Endothelial cell (in vitro differentiated cells): Measurements from ENCODE around the gene NCOA3. TPM values are rescaled to one million over a fixed set of nuclear protein-coding genes. Genes with fewer than 3 reads are reported as not detected.
A peak's percentile ranks its signal among the peaks of the same experiment; 100 is the strongest.

Experiments
- DNase-seq: peaks from one replicate; pipeline ENCODE4 v3.0.0; 2021; ENCODE audit warnings: low spot score
- H3K27ac Mint-ChIP-seq: one replicate; pipeline ENCODE4 v1.8.0; 2021; ENCODE audit warnings: mixed read lengths, inconsistent platforms; ENCODE audit not compliant: unreplicated experiment
- H3K27me3 Mint-ChIP-seq: one replicate; pipeline ENCODE4 v1.8.0; 2021; ENCODE audit warnings: mild to moderate bottlenecking, moderate library complexity, mixed read lengths, inconsistent platforms; ENCODE audit not compliant: unreplicated experiment
- H3K36me3 Mint-ChIP-seq: one replicate; pipeline ENCODE4 v1.8.0; 2021; ENCODE audit warnings: mild to moderate bottlenecking, low read depth, mixed read lengths, inconsistent platforms; ENCODE audit not compliant: unreplicated experiment
- H3K4me1 Mint-ChIP-seq: one replicate; pipeline ENCODE4 v1.8.0; 2021; ENCODE audit warnings: mild to moderate bottlenecking, mixed read lengths, inconsistent platforms; ENCODE audit not compliant: unreplicated experiment
- H3K4me3 Mint-ChIP-seq: one replicate; pipeline ENCODE4 v1.8.0; 2021; ENCODE audit warnings: mild to moderate bottlenecking, mixed read lengths, inconsistent platforms; ENCODE audit not compliant: unreplicated experiment
- H3K9me3 Mint-ChIP-seq: one replicate; pipeline ENCODE4 v1.8.0; 2021; ENCODE audit warnings: mixed read lengths, inconsistent platforms; ENCODE audit not compliant: unreplicated experiment
- total RNA-seq: library from RNA; stranded (reverse); fragmentation: NEBNext Ultra II Directional; extraction: Animal tissue kit (Norgen Biotek cat#: 25700); gene quantifications from one replicate; pipeline ENCODE4 v1.2.1, GENCODE V29; 2021; ENCODE audit not compliant: unreplicated experiment
- TF ChIP-seq, protein P1 (sequence below): fragments of 200-600 bp; sonication (generic); IDR thresholded peaks from one replicate; pipeline ENCODE4 v1.5.0; 2021; ENCODE audit warnings: antibody characterized with exemption; ENCODE audit not compliant: unreplicated experiment

NCOA3 gene
- total RNA-seq, 1 donor from 2014 or later: 54.8 TPM

DNA sequence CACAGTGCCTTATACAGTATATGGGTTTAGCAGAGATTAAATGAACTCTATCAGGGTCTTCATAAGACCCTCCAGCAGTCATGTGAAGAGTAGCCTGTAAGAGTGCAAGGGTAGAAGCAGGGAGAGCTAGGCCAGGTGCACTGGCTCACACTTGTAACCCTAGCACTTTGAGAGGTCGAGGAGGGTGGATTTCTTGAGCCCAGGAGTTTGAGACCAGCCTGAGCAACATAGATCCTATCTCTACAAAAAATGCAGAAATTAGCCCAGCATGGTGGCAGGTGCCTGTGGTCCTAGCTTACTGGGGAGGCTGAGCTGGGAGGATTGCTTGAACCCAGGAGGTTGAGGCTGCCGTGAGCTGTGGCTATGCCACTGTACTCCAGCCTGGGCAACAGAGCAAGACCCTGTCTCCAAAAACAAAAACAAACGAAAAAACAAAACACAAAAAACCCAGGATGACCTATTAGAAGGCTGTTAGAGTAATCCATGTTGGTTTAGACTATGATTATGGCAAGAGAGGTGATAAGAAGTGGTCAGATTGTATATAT is 31.9 kb downstream of the NCOA3 start:
- Mint-ChIP-seq H3K27ac (no peak overlapping the region), H3K36me3 (peaks cover 9% of the 10 kb centered on the region), H3K4me3 (no peak overlapping the region), H3K9me3 (no peaks in the 10 kb centered on the region), H3K27me3 (no peaks in the 10 kb centered on the region), H3K4me1 (peaks cover 6% of the 10 kb centered on the region)
- TF ChIP-seq, protein P1, sequence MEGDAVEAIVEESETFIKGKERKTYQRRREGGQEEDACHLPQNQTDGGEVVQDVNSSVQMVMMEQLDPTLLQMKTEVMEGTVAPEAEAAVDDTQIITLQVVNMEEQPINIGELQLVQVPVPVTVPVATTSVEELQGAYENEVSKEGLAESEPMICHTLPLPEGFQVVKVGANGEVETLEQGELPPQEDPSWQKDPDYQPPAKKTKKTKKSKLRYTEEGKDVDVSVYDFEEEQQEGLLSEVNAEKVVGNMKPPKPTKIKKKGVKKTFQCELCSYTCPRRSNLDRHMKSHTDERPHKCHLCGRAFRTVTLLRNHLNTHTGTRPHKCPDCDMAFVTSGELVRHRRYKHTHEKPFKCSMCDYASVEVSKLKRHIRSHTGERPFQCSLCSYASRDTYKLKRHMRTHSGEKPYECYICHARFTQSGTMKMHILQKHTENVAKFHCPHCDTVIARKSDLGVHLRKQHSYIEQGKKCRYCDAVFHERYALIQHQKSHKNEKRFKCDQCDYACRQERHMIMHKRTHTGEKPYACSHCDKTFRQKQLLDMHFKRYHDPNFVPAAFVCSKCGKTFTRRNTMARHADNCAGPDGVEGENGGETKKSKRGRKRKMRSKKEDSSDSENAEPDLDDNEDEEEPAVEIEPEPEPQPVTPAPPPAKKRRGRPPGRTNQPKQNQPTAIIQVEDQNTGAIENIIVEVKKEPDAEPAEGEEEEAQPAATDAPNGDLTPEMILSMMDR: no peak
- no peak for DNase-seq

DNA sequence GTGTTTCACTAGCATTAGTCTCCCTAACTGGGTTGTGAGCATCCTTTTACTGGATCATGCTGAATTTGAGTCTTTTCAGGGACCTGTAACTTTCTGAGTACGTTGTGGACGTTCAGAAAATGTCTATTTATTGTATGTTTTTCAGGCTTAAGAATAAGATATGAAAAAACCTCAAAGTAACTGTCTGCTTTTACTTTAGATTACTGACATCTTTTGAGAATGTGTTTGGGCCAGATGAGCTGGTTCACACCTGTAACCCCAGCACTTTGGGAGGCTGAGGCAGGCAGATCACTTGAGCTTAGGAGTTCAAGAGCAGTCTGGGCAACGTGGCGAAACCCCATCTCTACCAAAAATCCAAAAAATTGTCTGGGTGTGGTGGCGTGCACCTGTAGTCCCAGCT is 32.7 kb downstream of the NCOA3 start:
- no peaks in the 10 kb centered on the region for H3K9me3 Mint-ChIP-seq
- H3K4me1 Mint-ChIP-seq: peaks cover 6% of the 10 kb centered on the region
- peaks cover 9% of the 10 kb centered on the region for H3K36me3 Mint-ChIP-seq
- no peak overlapping the region for H3K27ac Mint-ChIP-seq
- H3K27me3 Mint-ChIP-seq: no peaks in the 10 kb centered on the region
- H3K4me3 Mint-ChIP-seq: no peak overlapping the region
- TF ChIP-seq, protein P1: no peak
- DNase-seq: no peak

DNA sequence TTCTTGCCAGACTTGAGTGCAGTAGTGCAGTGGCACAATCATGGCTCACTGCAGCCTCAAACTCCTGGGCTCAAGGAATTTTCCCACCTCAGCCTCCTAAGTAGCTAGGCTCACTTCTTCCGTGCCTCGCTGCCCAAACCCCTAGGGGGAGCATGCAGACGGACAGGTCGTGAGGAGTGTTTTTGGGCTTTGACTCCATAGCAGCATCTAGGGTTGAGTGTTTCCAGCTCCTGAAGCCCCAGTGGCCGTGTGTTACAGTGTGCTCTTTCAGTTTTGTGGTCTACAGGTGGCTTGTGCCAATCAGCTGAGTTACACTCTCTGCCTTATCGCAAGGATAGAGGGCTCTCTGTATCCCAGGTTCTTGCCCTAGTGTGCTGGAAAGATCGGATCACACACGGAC is 33.4 kb downstream of the NCOA3 start:
- DNase-seq: peak; percentile 29

DNA sequence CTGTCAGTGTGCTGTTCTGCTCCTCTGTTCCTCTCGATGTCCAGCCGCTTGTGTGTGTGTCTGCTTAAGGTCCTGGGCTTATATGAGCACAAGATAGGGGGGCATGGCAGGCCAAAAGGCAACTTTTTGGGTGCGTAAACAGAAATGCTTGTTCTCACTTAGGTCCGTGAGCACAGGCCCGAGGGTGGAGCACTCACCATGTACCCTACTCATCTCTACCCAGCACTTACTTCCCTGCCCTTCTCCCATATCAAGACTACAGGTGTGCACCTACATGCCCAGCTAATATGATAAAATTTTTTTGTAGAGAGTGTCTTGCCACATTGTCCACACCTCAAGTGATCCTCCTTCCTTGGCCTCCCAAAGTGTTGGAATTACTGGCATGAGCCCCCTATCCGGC is 34.3 kb downstream of the NCOA3 start:
- Mint-ChIP-seq H3K27me3 (no peaks in the 10 kb centered on the region), H3K36me3 (peaks cover 9% of the 10 kb centered on the region), H3K27ac (no peak overlapping the region), H3K9me3 (no peaks in the 10 kb centered on the region), H3K4me1 (peaks cover 9% of the 10 kb centered on the region), H3K4me3 (no peak overlapping the region)
- TF ChIP-seq, protein P1: no peak
- DNase-seq: no peak

More for the DNA sequence above, 33.4 kb downstream of the NCOA3 start:
- Mint-ChIP-seq H3K4me1 (peaks cover 6% of the 10 kb centered on the region), H3K9me3 (no peaks in the 10 kb centered on the region), H3K27ac (no peak overlapping the region), H3K4me3 (no peak overlapping the region), H3K36me3 (peaks cover 9% of the 10 kb centered on the region), H3K27me3 (no peaks in the 10 kb centered on the region)
- TF ChIP-seq, protein P1: no peak

DNA sequence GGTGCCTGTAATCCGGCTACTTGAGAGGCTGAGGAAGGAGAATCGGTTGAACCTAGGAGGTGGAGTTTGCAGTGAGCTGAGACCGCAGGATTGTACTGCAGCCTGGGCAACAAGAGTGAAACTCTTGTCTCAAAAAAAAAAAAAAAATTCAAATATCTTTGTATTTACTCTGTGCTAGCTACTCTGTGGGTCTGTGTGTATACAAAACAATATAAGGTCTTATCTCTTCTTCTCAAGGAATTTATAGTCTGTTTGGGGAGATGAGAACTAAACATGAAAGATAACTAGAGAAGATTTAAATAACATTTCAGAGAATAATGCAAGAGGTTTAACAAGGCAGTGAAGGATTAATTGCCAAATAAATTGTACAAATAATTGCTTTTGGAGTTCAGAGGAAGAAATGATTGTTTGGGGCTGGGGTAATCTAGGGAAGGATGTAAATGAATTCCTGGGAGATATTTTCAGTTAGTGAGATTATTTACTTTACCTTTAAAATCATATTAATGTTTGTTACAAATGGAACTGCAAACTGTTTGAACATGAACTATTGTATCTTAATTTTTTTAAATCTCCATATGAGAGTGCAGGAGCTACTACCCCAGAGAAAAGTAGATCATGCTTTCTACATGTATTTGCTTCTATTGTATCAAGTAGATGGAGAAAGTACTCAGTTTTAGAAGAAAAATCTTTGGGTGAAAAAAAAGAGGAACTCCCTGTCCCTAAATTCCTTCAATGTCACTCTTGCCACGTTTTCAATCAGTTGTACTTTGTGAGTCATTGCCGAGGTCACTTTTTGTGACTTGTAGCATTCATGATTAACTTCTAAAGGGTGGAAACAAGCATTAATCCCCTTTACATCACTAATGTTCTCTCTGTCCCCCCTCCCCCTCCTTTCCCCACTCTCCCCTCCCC is 39.0 kb downstream of the NCOA3 start:
- Mint-ChIP-seq H3K4me3 (no peak overlapping the region), H3K27ac (no peak overlapping the region), H3K4me1 (peaks cover 10% of the 10 kb centered on the region), H3K27me3 (no peaks in the 10 kb centered on the region), H3K9me3 (no peaks in the 10 kb centered on the region), H3K36me3 (no peaks in the 10 kb centered on the region)
- TF ChIP-seq, protein P1: no peak
- no peak for DNase-seq
